ENCODE measurements around the gene ABCF1. TPM values are rescaled to one million over a fixed set of nuclear protein-coding genes. Genes with fewer than 3 reads are reported as not detected.

Gene ABCF1
- polyA plus RNA-seq, 1 donor from 2014 or later = 19.5 TPM

DNA sequence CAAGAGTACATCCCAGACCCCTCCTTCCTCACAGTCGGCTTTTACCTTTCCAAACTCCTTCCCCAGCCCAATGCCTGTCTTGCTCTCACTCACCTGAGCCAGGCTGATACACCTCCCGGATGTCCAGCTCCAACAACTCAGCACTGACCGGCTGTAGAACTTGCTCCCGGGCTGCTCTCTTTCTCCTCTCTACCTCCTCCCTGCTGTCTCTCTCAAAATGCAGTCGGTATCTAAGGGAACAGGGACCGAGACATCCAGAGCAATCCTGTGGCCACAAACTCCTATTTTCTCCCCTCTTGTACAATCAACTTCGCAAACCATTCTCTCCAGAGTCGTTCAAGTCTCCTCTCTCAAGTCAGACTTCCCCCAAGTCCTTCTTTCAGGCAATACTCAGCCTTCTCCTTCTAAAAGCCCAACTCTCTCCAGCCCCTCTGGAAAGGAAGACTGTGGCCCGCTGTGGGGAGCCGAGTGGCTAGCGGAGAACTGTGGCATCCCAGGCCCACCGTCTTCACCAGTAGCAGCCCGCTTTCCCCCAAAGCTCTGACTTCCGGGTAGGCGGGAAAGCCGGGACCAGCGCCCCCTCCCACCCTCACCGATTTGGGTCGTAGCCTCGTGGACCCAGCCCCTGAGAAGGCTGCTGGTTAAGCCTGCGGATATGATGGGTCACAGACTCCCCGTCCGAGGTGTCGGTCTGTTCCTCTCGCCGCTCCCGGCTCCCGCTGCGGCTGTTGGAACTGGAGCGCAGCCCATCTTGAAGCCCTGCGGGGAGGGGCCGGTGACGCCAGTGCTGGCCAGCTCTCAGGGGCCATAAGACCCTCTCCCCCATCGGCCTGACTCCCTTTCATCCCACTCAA is 16.1 kb upstream of the ABCF1 start:
- H3K79me2 ChIP-seq (replicated peaks; ENCODE audit: insufficient read depth, low read length) = peaks cover 29% of the 10 kb centered on the region
- H3K9me3 ChIP-seq (ENCODE audit: low read length) = no peaks in the 10 kb centered on the region
- H3K4me2 ChIP-seq (ENCODE audit: low read length) = peak overlapping the region; percentile 91
- H2AFZ ChIP-seq (ENCODE audit: low read depth, low read length) = peak overlapping the region; percentile 69
- peak overlapping the region; percentile 97 for H3K9ac ChIP-seq (ENCODE audit: low read length)
- no peaks in the 10 kb centered on the region for H4K20me1 ChIP-seq (ENCODE audit: insufficient read depth)
- no peaks in the 10 kb centered on the region for H3K36me3 ChIP-seq (ENCODE audit: insufficient read depth, low read length)
- TF ChIP-seq, protein P1, sequence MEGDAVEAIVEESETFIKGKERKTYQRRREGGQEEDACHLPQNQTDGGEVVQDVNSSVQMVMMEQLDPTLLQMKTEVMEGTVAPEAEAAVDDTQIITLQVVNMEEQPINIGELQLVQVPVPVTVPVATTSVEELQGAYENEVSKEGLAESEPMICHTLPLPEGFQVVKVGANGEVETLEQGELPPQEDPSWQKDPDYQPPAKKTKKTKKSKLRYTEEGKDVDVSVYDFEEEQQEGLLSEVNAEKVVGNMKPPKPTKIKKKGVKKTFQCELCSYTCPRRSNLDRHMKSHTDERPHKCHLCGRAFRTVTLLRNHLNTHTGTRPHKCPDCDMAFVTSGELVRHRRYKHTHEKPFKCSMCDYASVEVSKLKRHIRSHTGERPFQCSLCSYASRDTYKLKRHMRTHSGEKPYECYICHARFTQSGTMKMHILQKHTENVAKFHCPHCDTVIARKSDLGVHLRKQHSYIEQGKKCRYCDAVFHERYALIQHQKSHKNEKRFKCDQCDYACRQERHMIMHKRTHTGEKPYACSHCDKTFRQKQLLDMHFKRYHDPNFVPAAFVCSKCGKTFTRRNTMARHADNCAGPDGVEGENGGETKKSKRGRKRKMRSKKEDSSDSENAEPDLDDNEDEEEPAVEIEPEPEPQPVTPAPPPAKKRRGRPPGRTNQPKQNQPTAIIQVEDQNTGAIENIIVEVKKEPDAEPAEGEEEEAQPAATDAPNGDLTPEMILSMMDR (IDR thresholded peaks at IDR 0.05; ENCODE audit: poor library complexity, severe bottlenecking) = no peak
- TF ChIP-seq TAF1 (IDR thresholded peaks at IDR 0.05; ENCODE audit: low read depth) = no peak
- peak overlapping the region; percentile 99 for H3K4me3 ChIP-seq (ENCODE audit: low read length)
- H3K27ac ChIP-seq (ENCODE audit: low read length) = peak overlapping the region; percentile 99
- H3F3A ChIP-seq (ENCODE audit: insufficient read depth, low read length, poor library complexity, severe bottlenecking) = no peaks in the 10 kb centered on the region
- no peaks in the 10 kb centered on the region for H3K27me3 ChIP-seq (ENCODE audit: insufficient read depth, low read depth, low read length)
- no peaks in the 10 kb centered on the region for H3K9me2 ChIP-seq (ENCODE audit: insufficient read depth, low read length)

DNA sequence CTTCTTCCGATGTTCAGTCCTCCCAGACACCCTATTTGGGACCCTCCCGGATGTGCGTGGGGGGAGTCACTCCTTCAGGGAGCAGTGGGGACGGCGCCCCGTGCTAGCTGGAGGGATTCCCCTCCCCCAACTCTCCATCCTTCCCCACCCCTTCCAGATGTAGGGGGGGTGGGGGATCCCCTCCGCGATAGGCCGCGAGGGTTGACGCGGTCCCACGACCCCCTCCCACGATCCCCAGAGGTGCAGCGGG is 15.5 kb upstream of the ABCF1 start:
- Histone ChIP-seq H3K9ac (ENCODE audit: low read length) (peak overlapping the region; percentile 97), H3K4me2 (ENCODE audit: low read length) (peak overlapping the region; percentile 91), H3K79me2 (replicated peaks; ENCODE audit: insufficient read depth, low read length) (peaks cover 29% of the 10 kb centered on the region), H3K36me3 (ENCODE audit: insufficient read depth, low read length) (no peaks in the 10 kb centered on the region), H3F3A (ENCODE audit: insufficient read depth, low read length, poor library complexity, severe bottlenecking) (no peaks in the 10 kb centered on the region), H3K4me3 (ENCODE audit: low read length) (peak overlapping the region; percentile 99), H3K27me3 (ENCODE audit: insufficient read depth, low read depth, low read length) (no peaks in the 10 kb centered on the region), H3K9me3 (ENCODE audit: low read length) (no peaks in the 10 kb centered on the region), H4K20me1 (ENCODE audit: insufficient read depth) (no peaks in the 10 kb centered on the region), H3K27ac (ENCODE audit: low read length) (peak overlapping the region; percentile 99), H3K9me2 (ENCODE audit: insufficient read depth, low read length) (no peaks in the 10 kb centered on the region), H2AFZ (ENCODE audit: low read depth, low read length) (peak overlapping the region; percentile 69)
- TF ChIP-seq SMC3 (conservative IDR thresholded peaks at IDR 0.05; ENCODE audit: poor library complexity) (peak; percentile 13), MXI1 (conservative IDR thresholded peaks at IDR 0.05; ENCODE audit: poor library complexity, severe bottlenecking) (peak; percentile 15), TAF1 (IDR thresholded peaks at IDR 0.05; ENCODE audit: low read depth) (no peak), EZH2 (IDR thresholded peaks at IDR 0.05; ENCODE audit: borderline replicate concordance, insufficient read depth, low read length, poor library complexity, severe bottlenecking) (no peak), RAD21 (conservative IDR thresholded peaks at IDR 0.05) (no peak), EP300 (conservative IDR thresholded peaks at IDR 0.05; ENCODE audit: poor library complexity, severe bottlenecking) (no peak), POLR2AphosphoS5 (IDR thresholded peaks at IDR 0.05) (no peak)
- TF ChIP-seq, protein P2, sequence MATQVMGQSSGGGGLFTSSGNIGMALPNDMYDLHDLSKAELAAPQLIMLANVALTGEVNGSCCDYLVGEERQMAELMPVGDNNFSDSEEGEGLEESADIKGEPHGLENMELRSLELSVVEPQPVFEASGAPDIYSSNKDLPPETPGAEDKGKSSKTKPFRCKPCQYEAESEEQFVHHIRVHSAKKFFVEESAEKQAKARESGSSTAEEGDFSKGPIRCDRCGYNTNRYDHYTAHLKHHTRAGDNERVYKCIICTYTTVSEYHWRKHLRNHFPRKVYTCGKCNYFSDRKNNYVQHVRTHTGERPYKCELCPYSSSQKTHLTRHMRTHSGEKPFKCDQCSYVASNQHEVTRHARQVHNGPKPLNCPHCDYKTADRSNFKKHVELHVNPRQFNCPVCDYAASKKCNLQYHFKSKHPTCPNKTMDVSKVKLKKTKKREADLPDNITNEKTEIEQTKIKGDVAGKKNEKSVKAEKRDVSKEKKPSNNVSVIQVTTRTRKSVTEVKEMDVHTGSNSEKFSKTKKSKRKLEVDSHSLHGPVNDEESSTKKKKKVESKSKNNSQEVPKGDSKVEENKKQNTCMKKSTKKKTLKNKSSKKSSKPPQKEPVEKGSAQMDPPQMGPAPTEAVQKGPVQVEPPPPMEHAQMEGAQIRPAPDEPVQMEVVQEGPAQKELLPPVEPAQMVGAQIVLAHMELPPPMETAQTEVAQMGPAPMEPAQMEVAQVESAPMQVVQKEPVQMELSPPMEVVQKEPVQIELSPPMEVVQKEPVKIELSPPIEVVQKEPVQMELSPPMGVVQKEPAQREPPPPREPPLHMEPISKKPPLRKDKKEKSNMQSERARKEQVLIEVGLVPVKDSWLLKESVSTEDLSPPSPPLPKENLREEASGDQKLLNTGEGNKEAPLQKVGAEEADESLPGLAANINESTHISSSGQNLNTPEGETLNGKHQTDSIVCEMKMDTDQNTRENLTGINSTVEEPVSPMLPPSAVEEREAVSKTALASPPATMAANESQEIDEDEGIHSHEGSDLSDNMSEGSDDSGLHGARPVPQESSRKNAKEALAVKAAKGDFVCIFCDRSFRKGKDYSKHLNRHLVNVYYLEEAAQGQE (IDR thresholded peaks at IDR 0.05; ENCODE audit: borderline replicate concordance) = no peak

Measured in neural cell (in vitro differentiated cells).